ENCODE data around the gene ERF.
A peak's percentile ranks its signal among the peaks of the same experiment; 100 is the strongest.

Gene ERF

GRCh38 chr19:42254850-42255765 lies at the start of gene ERF:
TSS of gene ERF (minus strand) at chr19:42255128. CDS start at chr19:42254999, 129 bp downstream.
- DNase-seq = peak; percentile 64

GRCh38 chr19:42303876-42304275 lies 48.9 kb upstream of the ERF start:
- DNase-seq = no peak

GRCh38 chr19:42303101-42303464 lies 48.2 kb upstream of the ERF start:
- DNase-seq = no peak

DNA sequence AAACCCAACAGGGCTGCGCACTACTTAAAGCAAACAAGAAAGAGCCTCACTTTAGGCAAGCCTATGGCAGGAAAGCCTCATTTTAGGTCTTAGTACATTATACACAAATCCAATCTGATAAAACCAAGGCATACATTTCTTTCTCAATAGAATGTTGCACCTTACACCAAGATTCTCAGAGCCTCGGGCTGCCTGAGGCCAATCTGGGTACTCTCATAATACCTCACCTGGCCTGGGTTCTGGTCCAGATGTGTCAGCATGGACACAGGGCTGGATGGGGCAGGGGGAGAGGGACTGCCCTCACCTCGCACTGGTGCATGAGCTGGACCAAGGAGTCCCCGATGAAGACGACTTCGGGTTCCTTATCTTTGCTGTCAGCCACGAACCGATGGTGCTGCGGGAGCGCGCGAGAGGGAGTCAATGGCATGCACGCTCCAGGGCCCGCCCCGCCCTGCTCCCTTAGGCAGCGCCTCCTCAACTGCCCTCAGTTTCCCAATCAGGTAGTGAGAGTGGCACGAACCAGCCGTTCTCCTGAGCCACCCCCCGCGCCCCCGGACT lies 46.8 kb upstream of the ERF start, which contains the start of gene PRR19:
TSS of gene PRR19 (plus strand) at position 487 of the 558 bp plus-strand sequence. CDS start 7,453 bp downstream, outside the sequence.
- peak; percentile 34 for DNase-seq

GRCh38 chr19:42297039-42297438 lies 42.1 kb upstream of the ERF start:
- DNase-seq = no peak

GRCh38 chr19:42295831-42296525 lies 41.0 kb upstream of the ERF start:
- DNase-seq = peak; percentile 40

DNA sequence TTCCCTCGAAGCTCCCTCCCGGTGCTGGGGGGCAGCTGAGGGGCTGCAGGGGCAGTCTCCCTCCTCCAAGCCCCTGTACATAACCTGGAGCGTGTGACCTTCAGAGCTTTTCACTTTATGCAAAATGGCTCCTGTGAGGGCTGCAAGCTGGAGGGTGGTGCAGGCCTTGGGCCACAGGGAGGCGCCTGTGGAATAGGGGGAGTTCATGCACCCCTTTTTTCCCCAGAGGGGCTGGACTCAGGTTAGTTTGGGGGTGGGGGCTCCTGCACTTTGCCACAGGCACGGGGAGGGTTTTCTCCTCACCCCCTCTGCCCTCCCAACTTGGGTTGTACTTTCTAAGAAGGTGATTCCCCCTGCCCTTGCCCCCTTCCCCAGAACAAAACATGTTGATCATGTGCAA lies 40.4 kb upstream of the ERF start:
- no peak for DNase-seq

- DNase-seq = no peak
These were observed 39.7 kb upstream of the ERF start for GRCh38 chr19:42294471-42295137.

DNA sequence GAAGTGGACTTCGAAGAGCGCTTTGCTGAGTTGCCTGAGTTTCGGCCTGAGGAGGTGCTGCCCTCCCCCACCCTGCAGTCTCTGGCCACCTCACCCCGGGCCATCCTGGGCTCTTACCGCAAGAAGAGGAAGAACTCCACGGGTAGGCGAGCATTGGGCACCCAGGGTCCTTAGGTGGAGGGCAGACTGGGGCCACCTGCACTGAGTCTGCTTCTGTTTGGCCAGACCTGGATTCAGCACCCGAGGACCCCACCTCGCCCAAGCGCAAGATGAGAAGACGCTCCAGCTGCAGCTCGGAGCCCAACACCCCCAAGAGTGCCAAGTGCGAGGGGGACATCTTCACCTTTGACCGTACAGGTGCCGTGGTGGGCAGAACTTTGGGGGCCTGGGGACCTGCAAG lies 39.0 kb upstream of the ERF start:
- no peak for DNase-seq

GRCh38 chr19:42293540-42293939 lies 38.6 kb upstream of the ERF start:
- DNase-seq = no peak

DNA sequence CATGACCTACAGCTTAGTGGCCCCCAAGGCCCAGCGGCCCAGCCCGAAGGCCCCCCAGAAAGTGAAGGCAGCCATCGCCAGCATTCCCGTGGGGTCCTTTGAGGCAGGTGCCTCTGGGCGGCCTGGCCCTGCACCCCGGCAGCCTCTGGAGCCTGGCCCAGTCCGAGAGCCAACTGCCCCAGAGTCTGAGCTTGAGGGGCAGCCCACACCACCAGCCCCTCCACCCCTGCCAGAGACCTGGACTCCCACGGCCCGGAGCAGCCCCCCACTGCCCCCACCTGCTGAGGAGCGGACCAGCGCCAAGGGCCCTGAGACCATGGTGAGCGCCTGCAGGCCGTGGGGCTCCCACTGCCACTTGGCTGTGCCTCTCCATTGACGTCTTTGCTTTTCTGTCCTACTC lies 38.0 kb upstream of the ERF start:
- no peak for DNase-seq

- DNase-seq = no peak
These were observed 37.4 kb upstream of the ERF start for GRCh38 chr19:42292042-42292960.

- DNase-seq = no peak
These were observed 36.5 kb upstream of the ERF start for GRCh38 chr19:42291435-42291810.

- no peak for DNase-seq
These were observed 35.9 kb upstream of the ERF start for GRCh38 chr19:42290523-42291434.

DNA sequence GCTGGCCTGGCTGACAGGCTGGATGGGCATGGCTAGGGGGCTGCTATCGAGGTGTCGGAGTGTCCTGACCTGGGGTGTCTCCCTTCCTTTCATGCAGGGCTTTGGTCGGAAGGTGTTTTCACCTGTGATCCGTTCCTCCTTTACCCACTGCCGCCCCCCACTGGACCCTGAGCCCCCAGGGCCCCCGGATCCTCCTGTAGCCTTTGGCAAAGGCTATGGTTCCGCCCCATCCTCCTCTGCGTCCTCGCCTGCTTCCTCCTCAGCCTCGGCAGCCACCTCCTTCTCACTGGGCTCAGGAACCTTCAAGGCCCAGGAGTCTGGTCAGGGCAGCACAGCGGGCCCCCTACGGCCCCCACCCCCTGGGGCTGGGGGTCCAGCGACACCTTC lies 35.2 kb upstream of the ERF start:
- no peak for DNase-seq

GRCh38 chr19:42289556-42290041 lies 34.7 kb upstream of the ERF start:
- DNase-seq = no peak

DNA sequence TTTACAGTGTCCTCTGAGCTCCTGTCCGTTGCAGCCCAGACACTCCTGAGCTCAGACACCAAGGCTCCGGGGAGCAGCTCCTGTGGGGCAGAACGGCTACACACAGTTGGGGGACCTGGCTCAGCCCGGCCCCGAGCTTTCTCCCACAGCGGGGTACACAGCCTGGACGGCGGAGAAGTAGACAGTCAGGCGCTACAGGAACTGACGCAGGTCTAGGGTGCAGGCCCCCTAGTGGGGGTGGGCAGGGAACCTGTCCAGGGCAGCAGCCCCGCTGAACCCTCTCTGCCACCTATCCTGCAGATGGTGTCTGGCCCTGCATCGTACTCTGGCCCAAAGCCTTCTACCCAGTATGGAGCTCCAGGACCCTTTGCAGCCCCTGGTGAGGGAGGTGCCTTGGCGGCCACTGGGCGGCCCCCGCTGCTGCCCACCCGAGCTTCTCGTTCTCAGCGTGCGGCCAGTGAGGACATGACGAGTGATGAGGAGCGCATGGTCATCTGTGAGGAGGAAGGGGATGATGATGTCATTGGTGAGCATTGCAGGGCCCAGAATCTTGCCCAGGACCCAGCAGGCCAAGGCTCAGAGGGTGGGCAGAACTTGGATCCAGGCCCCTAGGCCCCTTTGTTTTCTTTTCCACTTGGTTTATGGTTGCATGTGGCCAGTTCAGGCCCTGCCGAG lies 34.1 kb upstream of the ERF start:
- no peak for DNase-seq

DNA sequence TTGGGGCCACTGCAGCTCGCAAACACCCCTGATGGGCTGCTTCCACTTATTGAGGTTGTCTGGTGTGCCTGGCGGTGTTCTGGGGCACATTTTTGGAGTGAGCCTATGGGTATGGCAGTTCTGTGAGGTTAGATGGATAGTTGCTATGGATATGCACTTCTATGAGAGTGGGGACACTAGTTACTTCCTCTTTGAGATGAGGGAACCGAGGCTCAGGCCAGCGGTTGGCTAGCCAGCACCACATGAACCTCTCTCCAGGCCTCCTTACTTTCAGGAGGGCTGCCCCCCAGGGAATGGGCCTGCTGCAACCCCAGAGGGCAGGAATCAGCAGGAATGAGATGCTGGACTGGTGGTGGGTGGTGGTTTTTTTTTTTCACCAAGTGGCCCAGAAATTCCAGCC lies 33.5 kb upstream of the ERF start:
- DNase-seq = no peak

DNA sequence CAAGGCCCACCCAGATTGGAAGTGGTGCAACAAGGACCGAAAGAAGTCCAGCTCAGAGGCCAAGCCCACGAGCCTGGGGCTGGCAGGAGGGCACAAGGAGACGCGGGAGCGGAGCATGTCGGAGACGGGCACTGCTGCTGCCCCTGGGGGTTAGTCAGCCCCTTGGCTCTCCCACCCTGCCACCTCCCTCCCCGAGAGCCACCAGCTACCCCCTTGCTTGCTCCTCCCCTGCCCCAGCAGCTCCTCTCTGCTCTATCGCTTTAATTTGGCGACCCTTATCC lies 32.8 kb upstream of the ERF start:
- no peak for DNase-seq

DNA sequence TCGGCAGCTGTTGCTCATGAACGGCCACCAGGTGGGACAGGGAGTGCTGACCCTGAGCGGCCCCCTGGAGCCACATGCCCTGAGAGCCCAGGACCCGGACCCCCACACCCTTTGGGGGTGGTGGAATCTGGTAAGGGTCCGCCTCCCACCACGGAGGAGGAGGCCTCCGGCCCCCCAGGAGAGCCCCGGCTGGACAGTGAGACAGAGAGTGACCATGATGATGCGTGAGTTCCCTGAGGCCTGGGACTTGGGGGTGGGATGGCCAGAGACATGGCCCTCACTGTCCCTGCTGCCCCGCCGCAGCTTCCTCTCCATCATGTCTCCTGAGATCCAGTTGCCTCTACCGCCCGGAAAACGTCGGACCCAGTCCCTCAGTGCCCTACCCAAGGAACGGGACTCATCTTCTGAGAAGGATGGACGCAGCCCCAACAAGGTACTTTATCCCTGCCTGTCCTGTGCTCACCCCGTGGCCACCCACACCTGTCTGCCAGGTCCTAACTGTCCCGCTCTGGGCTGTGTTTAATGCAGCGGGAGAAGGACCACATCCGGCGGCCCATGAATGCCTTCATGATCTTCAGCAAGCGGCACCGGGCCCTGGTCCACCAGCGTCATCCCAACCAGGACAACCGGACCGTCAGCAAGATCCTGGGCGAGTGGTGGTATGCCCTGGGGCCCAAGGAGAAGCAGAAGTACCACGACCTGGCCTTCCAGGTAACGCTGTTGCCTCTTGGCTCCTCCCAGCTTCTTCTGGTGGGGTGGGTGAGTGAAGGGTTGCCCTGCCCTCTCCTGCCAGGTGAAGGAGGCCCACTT lies 32.3 kb upstream of the ERF start:
- no peak for DNase-seq
